GM18519 (cell line): Measurements from ENCODE around the gene TRPM3.

Experiments used
- ATAC-seq: cut with Tn5 transposase; IDR thresholded peaks from one replicate; pipeline ENCODE4 v1.9.1; 2021; ENCODE audit warnings: mild to moderate bottlenecking, moderate library complexity; ENCODE audit not compliant: unreplicated experiment, low FRiP score

Gene TRPM3

DNA sequence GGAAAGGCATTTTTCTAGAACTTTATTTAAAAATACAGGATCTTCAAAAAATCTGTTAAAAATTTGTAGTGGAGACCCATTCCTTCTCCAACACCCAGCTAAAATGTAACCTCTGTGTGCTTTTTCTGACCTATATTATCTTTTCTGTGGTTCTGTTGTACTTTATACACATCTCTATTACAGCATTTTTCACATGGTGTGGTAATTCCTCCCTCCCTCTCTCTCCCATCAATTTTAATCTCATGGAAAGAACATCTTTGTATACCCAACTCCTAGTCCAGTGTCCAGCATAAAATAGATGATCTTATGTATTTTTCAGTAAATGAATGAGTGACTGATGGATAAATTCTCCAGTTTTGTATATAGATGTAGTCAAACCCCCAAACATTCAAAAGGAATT lies 523.5 kb downstream of the TRPM3 start:
- no peak for ATAC-seq

- no peak for ATAC-seq
These were observed 526.2 kb downstream of the TRPM3 start for GRCh38 chr9:70595211-70595610.

GRCh38 chr9:70594386-70594944 lies 527.0 kb downstream of the TRPM3 start:
- ATAC-seq = no peak

- no peak for ATAC-seq
These were observed 528.2 kb downstream of the TRPM3 start for GRCh38 chr9:70593241-70593640.

DNA sequence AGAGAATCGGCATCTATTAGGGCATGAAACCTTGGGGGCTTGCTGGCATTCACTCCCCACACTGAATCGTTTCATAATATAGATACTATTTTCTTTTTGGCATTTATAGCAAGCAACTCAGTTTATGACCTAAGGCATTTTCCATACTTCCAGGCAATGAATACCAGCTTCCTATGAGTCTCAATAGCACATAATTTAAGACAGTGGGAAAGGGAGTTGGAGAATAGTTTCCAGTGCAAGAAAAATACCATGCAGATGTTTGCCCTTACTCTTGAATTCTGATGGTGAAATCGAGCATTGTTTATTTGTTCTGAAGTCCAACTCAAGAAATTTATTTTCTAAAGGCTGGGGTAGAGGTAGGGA lies 531.1 kb downstream of the TRPM3 start:
- ATAC-seq = no peak

- no peak for ATAC-seq
These were observed 531.7 kb downstream of the TRPM3 start for GRCh38 chr9:70589571-70590314.

DNA sequence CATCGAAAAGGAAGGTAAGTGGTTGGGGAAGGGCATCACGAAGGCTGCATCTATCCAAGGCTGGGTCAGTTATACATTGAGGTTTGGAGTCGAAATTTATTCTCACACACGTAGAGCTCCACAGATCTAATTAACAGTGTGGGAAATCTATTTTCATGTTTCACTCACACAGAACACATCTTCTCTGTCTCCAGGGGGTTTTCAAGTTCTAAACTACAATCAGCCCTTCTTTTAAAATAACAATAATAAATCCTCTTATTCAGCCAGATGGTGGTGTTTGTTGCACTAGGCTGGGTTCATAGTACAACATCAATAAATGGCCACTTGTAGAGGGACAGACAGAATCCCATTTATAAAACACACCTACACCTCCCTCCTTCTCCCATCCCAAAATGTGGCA lies 532.4 kb downstream of the TRPM3 start:
- ATAC-seq = no peak

DNA sequence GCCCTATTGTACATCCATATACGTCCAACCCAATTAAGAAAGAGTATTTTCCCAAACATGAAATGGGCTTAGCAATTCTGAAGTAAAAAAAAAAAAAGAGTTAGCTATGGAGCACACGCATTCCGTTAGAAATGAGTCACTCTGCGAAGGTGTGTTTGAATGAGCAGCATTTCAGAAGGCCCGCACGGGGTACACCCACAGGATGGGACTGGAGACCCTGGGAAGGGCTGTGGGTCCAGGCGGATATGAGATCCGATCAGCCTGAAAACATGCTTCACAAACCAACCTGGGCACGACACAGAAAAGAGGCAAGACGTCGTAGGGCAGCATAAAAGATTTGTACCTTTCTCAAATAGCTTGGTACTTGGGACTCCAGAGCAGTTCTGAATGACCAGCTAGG lies 533.0 kb downstream of the TRPM3 start:
- ATAC-seq = no peak

DNA sequence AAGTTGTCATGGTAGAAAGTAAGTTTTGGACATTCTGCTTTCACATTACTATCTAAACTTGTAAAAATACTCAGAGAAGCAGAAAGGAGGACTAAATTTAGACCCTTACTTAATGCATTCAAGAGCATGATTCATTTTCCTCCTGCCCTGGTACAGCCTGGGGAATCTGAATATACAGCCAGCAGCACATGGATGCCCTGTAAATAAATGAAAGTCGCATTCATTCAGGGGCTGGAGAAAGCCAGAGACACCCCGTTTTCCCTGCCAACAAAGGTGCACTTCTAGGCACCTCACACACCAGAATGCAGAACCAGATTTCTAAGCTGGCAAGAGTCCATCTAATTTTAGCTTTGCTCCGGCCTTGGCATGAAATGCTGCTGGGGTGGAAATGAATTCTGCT lies 534.2 kb downstream of the TRPM3 start:
- ATAC-seq = no peak

DNA sequence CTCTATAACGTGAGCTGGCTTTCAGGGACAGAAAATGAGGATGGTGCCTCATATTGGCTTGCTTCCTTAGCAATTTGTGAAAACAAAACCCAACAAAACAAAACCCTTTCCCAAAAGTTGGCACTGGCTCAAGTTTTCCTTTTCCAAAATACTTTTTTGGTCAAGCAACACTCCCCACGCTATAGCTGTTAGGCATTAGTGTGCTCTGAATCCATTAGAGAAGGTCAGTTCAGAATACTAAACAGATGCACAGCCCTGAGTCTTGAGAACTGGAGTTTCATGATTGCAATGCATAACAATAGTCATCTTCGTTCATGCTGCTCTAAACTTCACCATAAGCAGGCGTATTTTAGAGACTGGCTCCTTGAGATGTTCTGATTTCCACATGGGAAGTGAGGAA lies 534.9 kb downstream of the TRPM3 start:
- no peak for ATAC-seq

DNA sequence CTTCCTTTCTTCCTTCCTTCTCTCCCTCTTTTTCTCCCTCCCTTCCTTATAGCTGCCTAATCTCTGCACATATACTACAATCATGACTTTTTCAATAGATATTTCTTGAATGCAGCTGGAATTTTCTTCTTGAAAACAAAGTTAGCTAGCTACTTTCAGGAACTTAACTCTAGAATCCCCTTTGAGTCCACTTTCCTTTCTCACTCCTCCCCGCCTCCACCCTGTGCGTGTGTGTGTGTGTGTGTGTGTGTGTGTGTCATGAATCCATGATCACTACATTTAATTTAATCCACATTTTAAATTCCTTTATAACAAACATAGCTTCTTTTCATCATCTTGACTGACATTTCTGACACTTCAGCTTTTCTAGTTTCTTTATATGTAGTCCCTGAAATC lies 539.5 kb downstream of the TRPM3 start:
- no peak for ATAC-seq

- ATAC-seq = no peak
These were observed 540.0 kb downstream of the TRPM3 start for GRCh38 chr9:70581214-70581954.

DNA sequence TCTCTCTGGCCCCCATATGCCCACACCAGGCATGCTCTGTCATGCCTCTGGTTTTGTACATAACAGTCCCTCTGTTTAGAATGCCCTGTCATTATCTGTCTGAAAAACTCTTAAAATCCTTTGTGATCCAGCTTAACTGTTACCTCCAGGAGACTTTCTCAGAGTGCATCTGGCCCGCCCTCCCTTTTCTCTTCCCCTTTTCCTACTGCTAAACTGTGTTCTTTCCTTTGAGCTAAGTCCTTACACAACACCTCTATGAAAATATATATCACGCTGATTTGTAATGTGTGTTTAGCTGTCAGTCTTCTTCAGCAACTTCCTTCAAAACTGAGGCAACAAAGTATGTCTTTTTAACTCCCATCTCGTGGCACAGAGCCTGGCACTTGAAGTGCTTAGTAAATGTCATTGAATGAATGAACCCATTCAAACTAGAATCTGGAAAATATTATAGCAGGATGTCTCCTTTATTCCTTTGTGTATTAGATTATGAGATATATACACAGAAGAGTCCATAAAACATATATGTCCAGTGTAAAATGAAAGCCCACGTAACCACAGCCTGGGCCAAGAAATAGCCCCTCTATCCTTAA lies 540.7 kb downstream of the TRPM3 start:
- ATAC-seq = no peak

- ATAC-seq = no peak
These were observed 541.7 kb downstream of the TRPM3 start for GRCh38 chr9:70579686-70580085.

DNA sequence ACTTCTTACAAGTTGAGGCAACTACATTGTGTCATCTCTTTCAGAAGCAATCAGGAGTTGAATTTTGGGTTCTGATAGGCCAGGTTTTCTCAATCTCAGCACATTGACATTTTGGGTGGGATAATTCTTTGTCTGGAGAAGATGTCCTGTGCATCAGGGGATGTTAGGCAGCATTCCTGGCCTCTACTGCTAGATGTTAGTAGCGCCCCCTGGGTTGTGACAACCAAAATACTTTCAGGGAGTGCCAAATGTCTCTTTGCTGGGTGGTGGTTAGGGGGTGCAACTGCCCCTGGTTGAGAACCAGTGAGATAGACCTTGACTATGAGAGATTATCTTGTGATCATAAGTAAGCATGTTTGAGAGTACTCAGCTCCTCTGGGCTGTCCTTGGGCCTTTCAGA lies 542.7 kb downstream of the TRPM3 start:
- ATAC-seq = no peak

- ATAC-seq = no peak
These were observed 543.8 kb downstream of the TRPM3 start for GRCh38 chr9:70577671-70578070.

GRCh38 chr9:70576116-70576515 lies 545.3 kb downstream of the TRPM3 start:
- no peak for ATAC-seq

- no peak for ATAC-seq
These were observed 547.1 kb downstream of the TRPM3 start for GRCh38 chr9:70574151-70574837.

- no peak for ATAC-seq
These were observed 548.1 kb downstream of the TRPM3 start for GRCh38 chr9:70573308-70573707.

DNA sequence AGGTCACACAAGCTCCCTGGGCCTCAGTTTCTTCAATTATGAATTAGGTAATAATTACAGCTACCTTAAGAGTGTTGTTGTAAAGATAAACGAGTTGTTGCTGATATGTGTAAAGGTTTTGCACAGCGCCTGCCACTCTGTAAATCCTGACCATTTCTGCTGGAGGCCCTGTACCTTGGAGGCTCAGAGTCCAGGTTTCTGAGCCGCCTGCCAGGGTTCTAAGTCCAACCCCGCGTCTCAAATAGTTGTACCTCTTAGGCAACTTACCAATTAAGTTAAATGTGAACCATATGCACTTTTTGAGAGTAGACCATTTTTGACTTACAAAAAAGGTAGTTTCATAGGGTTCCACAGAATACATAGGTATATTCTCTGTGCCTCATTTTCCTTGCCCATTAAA lies 550.2 kb downstream of the TRPM3 start:
- ATAC-seq = no peak

- no peak for ATAC-seq
These were observed 551.6 kb downstream of the TRPM3 start for GRCh38 chr9:70569791-70570190.
